Measurements from ENCODE around the gene NKX3-2. TPM values are rescaled to one million over a fixed set of nuclear protein-coding genes. Genes with fewer than 3 reads are reported as not detected.

NKX3-2 gene
- total RNA-seq, 2 experiments from 2014 or later: not detected

- CTCF ChIA-PET: no interaction called here
- POLR2A ChIA-PET: no interaction called here
- no peak for DNase-seq
- Mint-ChIP-seq H3K9me3 (peaks cover 2% of the 10 kb centered on the region), H3K36me3 (ENCODE audit: low read depth) (no peaks in the 10 kb centered on the region), H3K27me3 (peaks cover 31% of the 10 kb centered on the region), H3K4me1 (no peaks in the 10 kb centered on the region), H3K27ac (no peak overlapping the region), H3K4me3 (no peak overlapping the region)
Observed at GRCh38 chr4:13496605-13497004, 47.7 kb downstream of the NKX3-2 start.

GRCh38 chr4:13495753-13496152, 48.6 kb downstream of the NKX3-2 start:
- Mint-ChIP-seq H3K36me3 (ENCODE audit: low read depth) (no peaks in the 10 kb centered on the region), H3K27me3 (peaks cover 26% of the 10 kb centered on the region), H3K9me3 (peaks cover 2% of the 10 kb centered on the region), H3K27ac (no peak overlapping the region), H3K4me3 (no peak overlapping the region), H3K4me1 (no peaks in the 10 kb centered on the region)
- no peak for DNase-seq
- POLR2A ChIA-PET: no interaction called here
- CTCF ChIA-PET: no interaction called here

- Mint-ChIP-seq H3K36me3 (ENCODE audit: low read depth) (no peaks in the 10 kb centered on the region), H3K9me3 (peaks cover 2% of the 10 kb centered on the region), H3K4me1 (no peaks in the 10 kb centered on the region), H3K27ac (no peak overlapping the region), H3K4me3 (no peak overlapping the region), H3K27me3 (peaks cover 24% of the 10 kb centered on the region)
- ChIA-PET POLR2A (no interaction called here), CTCF (no interaction called here)
- DNase-seq: no peak
Observed at GRCh38 chr4:13493793-13494192, 50.5 kb downstream of the NKX3-2 start.

GRCh38 chr4:13492747-13493146, 51.6 kb downstream of the NKX3-2 start:
- Mint-ChIP-seq H3K27me3 (peaks cover 20% of the 10 kb centered on the region), H3K4me3 (no peak overlapping the region), H3K36me3 (ENCODE audit: low read depth) (no peaks in the 10 kb centered on the region), H3K9me3 (peaks cover 2% of the 10 kb centered on the region), H3K27ac (no peak overlapping the region), H3K4me1 (no peaks in the 10 kb centered on the region)
- ChIA-PET CTCF (no interaction called here), POLR2A (no interaction called here)
- no peak for DNase-seq

Other genes starting within 250 kb of the NKX3-2 start
- 10 to 100 TPM; 14.6 to 17.3 TPM for gene RAB28, start 60.2 kb downstream of the NKX3-2 start, total RNA-seq
- gene BOD1L1, start 83.2 kb upstream of the NKX3-2 start, total RNA-seq: 10 to 100 TPM; 37.7 to 43.1 TPM